ENCODE data around the gene RERE.

DNA sequence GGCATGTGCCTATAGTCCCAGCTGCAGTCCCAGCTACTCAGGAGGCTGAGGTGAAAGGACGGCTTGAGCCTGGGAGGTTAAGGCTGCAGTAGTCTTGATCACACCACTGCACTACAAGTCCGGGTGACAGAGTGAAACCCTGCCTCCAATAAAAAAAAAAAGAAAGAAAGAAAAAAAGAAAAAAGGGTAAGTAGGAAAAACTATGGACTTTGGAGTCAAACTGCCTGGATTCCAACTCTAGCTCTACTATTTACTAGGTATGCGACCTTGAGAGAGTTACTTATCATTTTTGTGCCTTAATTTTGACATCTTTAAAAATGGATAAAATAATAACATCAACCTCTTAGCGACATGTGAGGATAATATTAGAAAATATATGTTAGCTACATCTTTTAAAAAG is 348.7 kb downstream of the RERE start:
- TF ChIP-seq, protein P1, sequence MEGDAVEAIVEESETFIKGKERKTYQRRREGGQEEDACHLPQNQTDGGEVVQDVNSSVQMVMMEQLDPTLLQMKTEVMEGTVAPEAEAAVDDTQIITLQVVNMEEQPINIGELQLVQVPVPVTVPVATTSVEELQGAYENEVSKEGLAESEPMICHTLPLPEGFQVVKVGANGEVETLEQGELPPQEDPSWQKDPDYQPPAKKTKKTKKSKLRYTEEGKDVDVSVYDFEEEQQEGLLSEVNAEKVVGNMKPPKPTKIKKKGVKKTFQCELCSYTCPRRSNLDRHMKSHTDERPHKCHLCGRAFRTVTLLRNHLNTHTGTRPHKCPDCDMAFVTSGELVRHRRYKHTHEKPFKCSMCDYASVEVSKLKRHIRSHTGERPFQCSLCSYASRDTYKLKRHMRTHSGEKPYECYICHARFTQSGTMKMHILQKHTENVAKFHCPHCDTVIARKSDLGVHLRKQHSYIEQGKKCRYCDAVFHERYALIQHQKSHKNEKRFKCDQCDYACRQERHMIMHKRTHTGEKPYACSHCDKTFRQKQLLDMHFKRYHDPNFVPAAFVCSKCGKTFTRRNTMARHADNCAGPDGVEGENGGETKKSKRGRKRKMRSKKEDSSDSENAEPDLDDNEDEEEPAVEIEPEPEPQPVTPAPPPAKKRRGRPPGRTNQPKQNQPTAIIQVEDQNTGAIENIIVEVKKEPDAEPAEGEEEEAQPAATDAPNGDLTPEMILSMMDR (IDR thresholded peaks at IDR 0.05): no peak
- TF ChIP-seq POLR2A (IDR thresholded peaks at IDR 0.05): no peak
